HepG2 (cell line): ENCODE results near the gene OARD1. TPM values are rescaled to one million over a fixed set of nuclear protein-coding genes. Genes with fewer than 3 reads are reported as not detected.
A peak's percentile ranks its signal among the peaks of the same experiment; 100 is the strongest.

Experiments used
- AHDC1 ChIP-seq: sonication (generic); formaldehyde crosslinking; IDR thresholded peaks from 2 replicates; pipeline ENCODE4 v1.5.1; 2020; ENCODE audit warnings: mild to moderate bottlenecking, missing genetic modification reagents, borderline replicate concordance
- BRD4 ChIP-seq: sonication (generic); formaldehyde crosslinking; IDR thresholded peaks from 2 replicates; pipeline ENCODE4 v1.4.0; 2020; ENCODE audit warnings: missing genetic modification reagents
- JUNB ChIP-seq: sonication (generic); formaldehyde crosslinking; IDR thresholded peaks from 2 replicates; pipeline ENCODE4 v1.8.0; 2022; ENCODE audit warnings: missing genetic modification reagents, mild to moderate bottlenecking, borderline replicate concordance
- KLF12 ChIP-seq: sonication (generic); formaldehyde crosslinking; IDR thresholded peaks from 2 replicates; pipeline ENCODE4 v1.4.0; 2020; ENCODE audit warnings: missing genetic modification reagents, borderline replicate concordance
- NRL ChIP-seq: sonication (generic); formaldehyde crosslinking; IDR thresholded peaks from 2 replicates; pipeline ENCODE4 v1.5.0; 2020; ENCODE audit warnings: missing genetic modification reagents, mild to moderate bottlenecking, moderate library complexity, borderline replicate concordance
- SMYD3 ChIP-seq: sonication (generic); formaldehyde crosslinking; IDR thresholded peaks from 2 replicates; pipeline ENCODE4 v1.8.1; 2023; ENCODE audit warnings: mild to moderate bottlenecking, missing genetic modification reagents
- SP2 ChIP-seq: sonication (generic); formaldehyde crosslinking; IDR thresholded peaks from 2 replicates; pipeline ENCODE4 v1.5.1; 2020; ENCODE audit warnings: mild to moderate bottlenecking, missing genetic modification reagents
- SP5 ChIP-seq: IDR thresholded peaks from 2 replicates; pipeline ENCODE4 v1.6.1; 2016; ENCODE audit warnings: low read depth, borderline replicate concordance
- ZNF318 ChIP-seq: sonication (generic); formaldehyde crosslinking; IDR thresholded peaks from 2 replicates; pipeline ENCODE4 v1.4.0; 2020; ENCODE audit warnings: mild to moderate bottlenecking, missing genetic modification reagents
- ZNF326 ChIP-seq: sonication (generic); formaldehyde crosslinking; IDR thresholded peaks from 2 replicates; pipeline ENCODE4 v1.4.0; 2020; ENCODE audit warnings: missing genetic modification reagents, borderline replicate concordance
- polyA plus RNA-seq, 8 experiments: library from polyadenylated mRNA; depleted of rRNA in 3 of 8; stranded (reverse) in 7 of 8; unstranded in 1 of 8; fragments of >200 nt; fragmentation: Illumina TruSeq in 4 of 8; extraction: Trizol in 4 of 8; gene quantifications; 2 replicates each; pipeline versions ENCODE4 v1.2.1 to v1.2.3, GENCODE V29; 2011 to 2016; ENCODE audit warnings: low read depth in 4 of 8, missing spikeins in 1 of 8, mixed read lengths in 1 of 8; ENCODE audit not compliant: insufficient read depth in 1 of 8
- total RNA-seq, 5 experiments: library from RNA; depleted of rRNA; stranded (reverse); fragments of >200 nt; fragmentation: Illumina TruSeq; extraction: Trizol; gene quantifications; 2 replicates each; pipeline ENCODE4 v1.2.3, GENCODE V29; 2016; ENCODE audit warnings: low read depth in 1 of 5
- TF ChIP-seq, protein P1 (sequence below): sonication (generic); formaldehyde crosslinking; IDR thresholded peaks from 2 replicates; pipeline ENCODE4 v1.4.0; 2020; ENCODE audit warnings: missing genetic modification reagents, borderline replicate concordance

OARD1 gene
- total and polyA plus RNA-seq, 2 of the 13 experiments (the other 11 are each of a cell fraction or from before 2014, with no cell fraction given) = 18.4 to 49.0 TPM

- TF ChIP-seq AHDC1 (peak; percentile 86; the same call in 1 of the 2 replicates), NRL (peak; percentile 39; the same call in 1 of the 2 replicates), ZNF318 (CRISPR knock-in tag) (0 out of 2 replicates have a peak, but pooled peaks have one; percentile 2), SMYD3 (CRISPR knock-in tag) (no peak), KLF12 (CRISPR knock-in tag) (0 out of 2 replicates have a peak, but pooled peaks have one; percentile 42), JUNB (CRISPR knock-in tag) (no peak), ZNF326 (CRISPR knock-in tag) (no peak), SP2 (CRISPR knock-in tag) (no peak), SP5 (CRISPR knock-in tag) (peak; percentile 85), BRD4 (CRISPR knock-in tag) (peak; percentile 84)
- TF ChIP-seq, protein P1, sequence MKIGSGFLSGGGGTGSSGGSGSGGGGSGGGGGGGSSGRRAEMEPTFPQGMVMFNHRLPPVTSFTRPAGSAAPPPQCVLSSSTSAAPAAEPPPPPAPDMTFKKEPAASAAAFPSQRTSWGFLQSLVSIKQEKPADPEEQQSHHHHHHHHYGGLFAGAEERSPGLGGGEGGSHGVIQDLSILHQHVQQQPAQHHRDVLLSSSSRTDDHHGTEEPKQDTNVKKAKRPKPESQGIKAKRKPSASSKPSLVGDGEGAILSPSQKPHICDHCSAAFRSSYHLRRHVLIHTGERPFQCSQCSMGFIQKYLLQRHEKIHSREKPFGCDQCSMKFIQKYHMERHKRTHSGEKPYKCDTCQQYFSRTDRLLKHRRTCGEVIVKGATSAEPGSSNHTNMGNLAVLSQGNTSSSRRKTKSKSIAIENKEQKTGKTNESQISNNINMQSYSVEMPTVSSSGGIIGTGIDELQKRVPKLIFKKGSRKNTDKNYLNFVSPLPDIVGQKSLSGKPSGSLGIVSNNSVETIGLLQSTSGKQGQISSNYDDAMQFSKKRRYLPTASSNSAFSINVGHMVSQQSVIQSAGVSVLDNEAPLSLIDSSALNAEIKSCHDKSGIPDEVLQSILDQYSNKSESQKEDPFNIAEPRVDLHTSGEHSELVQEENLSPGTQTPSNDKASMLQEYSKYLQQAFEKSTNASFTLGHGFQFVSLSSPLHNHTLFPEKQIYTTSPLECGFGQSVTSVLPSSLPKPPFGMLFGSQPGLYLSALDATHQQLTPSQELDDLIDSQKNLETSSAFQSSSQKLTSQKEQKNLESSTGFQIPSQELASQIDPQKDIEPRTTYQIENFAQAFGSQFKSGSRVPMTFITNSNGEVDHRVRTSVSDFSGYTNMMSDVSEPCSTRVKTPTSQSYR (CRISPR knock-in tag) = no peak
Observed at GRCh38 chr6:41040101-41040939, 31.8 kb downstream of the OARD1 start (continued).
